ENCODE measurements around the gene RAC2.
"Not testable (repeated sequence)": the region's sequence is repeated elsewhere in the genome, so short reads cannot be mapped to it uniquely, and the experiment has no call there.

RAC2 gene

DNA sequence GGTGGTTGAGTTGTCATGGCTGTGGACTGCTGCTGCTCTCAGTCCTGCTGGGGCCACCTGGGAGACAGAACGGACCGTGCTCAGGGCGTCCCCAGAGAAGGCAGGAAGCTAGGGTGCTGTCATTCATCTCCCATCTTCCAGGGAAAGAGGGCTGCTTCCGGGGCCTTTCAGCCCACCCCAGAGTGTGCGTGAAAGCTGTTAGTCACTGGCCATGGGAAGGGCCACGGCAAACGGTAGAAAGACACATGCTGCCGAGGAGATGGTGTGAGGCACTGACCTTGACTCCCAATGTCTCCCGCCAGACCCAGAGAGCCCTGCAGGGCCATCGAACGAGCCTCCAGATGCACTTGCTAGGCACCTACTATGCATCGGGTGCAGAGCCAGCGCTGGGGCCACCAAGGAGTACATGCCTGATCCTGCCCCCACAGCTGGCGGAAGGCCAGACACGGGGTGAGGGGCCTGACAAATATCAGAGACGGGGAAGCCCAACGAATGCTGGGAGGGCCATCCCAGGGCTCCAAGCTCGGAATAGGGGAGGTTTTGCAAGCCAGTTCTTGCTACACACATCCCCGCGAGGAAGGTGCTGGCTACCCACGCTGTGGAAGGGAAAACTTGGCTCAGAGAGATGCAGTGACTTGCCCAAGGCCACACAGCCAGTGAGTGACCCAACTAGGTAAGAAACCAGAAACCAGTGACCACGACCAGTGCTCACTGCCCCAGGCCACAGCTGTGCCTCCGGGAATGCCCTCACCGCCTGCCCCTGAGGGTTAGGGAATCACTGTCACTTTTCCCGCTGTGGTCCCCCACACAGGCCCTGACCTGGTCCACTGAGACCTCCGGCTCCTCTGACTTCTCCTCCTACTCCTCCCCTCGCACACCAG lies 10.1 kb downstream of the RAC2 start:
- no peak for DNase-seq (ENCODE audit: low read depth)

DNA sequence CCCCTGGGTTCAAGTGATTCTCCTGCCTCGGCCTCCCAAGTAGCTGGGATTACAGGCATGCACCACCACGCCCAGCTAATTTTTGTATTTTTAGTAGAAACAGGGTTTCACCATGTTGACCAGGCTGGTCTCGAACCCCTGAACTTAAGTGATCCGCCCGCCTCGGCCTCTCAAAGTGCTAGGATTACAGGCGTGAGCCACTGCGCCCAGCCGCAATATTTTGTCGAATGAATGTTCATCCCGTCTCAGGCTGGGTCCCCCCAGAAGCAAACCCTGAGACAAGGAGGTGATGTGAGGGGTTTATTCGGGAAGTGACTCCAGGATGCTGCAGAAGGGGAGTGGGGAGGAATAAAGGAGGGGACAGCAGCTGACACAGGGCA lies 10.7 kb downstream of the RAC2 start:
- DNase-seq (ENCODE audit: low read depth), result not testable (repeated sequence)

DNA sequence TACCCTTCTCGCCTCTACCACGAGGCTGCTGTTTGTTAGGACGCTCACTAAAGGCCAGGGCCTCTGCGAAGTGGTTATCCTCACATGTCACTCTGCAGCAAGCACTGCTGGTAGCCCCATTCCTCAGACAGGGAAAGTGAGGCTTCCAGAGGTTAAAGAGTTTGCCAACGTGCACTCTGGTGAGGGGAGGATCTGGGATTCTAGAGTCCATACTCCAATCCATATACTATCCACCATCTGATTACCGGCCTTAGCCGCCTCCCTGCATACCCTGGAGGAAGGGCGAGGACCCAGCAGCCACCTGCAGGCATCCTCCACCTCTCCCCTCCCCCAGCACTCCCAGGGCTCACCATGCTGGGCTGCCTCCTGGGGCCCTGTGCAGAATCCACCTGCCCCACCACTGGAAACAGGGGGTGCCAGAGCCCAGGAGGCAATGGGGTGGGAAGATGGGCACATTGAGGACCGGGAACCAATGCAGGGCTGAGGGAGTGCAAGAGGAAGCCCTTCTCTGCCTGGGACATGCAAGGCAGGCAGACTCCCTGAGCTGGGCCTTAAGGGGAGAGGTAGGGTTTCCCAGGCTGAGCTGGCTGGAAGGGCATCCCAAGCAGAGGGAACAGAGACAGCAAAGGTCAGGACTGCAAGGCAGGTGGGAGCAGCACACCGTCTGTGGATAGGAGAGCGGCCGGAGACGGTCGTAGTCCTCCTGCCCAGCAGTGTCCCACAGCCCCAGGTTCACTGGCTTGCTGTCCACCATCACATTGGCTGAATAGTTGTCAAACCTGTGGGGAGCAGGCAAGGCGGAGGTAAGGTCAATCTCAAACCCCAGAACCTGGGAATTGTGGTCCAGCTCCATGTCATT lies 11.7 kb downstream of the RAC2 start:
- no peak for DNase-seq (ENCODE audit: low read depth)

DNA sequence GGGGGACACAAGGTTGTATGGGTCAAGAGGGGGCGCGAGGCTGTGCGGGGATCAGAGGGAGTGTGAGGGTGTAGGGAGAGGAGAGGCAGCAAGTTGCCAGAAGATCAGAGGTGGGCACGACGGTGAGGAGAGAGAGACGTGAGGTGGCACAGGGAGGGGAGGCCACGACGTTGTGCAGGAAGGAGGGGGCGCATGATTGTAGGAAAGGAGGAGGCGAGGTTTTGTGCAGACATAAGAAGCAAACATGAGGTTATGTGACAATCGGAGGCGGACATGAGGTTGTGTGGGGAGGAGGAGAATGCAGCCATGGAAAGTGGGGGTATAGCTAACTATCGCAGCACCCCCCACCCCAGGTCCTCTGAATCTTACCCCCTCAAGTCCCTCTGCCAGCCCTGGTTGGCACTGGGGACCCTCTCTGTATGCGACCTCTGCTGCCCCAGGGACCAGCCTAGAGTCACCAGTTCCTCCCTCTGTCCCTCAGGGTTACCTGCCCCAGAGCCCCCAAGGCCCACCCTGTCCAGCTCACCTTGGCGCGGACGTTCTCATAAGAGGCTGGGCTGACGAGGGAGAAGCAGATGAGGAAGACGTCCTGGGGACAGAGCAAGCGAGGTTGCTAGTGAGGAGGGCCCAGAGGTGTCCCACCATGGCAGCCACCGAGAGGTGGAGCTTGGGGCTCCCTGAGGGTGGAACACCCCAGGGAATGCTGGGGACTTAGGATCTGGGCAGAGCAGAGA lies 12.5 kb downstream of the RAC2 start:
- DNase-seq (ENCODE audit: low read depth), result no peak

DNA sequence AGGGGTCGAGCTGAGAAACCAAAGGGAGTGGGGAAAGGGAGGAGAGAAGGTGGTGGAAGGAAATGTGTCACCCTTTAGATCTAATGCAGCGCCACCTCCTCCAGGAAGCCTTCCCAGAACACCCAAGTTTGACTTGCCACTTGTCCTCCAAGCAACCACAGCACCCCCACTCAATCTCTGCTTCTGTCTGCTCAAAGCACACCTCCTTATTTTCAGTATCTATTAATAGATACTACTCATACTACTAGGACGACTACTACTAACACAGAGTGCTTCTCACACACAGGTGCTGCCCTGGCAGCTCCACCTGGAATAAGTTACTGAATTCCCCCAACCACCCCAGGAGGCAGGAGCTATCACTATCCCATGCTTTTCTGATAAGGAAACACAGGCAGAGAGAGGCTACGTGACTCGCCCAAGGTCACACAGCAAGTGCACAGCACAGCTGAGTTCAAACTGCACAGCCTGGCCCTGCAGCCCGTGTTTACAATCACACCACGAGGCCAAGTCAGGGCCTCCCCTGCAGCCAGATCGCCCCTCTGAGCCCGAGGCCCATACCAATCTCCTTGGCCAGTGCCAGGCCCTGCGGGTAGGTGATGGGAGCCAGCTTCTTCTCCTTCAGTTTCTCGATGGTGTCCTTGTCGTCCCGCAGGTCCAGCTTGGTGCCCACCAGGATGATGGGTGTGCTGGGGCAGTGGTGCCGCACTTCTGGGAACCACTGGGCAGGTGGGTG lies 13.2 kb downstream of the RAC2 start:
- DNase-seq (ENCODE audit: low read depth), result peak; percentile 58

DNA sequence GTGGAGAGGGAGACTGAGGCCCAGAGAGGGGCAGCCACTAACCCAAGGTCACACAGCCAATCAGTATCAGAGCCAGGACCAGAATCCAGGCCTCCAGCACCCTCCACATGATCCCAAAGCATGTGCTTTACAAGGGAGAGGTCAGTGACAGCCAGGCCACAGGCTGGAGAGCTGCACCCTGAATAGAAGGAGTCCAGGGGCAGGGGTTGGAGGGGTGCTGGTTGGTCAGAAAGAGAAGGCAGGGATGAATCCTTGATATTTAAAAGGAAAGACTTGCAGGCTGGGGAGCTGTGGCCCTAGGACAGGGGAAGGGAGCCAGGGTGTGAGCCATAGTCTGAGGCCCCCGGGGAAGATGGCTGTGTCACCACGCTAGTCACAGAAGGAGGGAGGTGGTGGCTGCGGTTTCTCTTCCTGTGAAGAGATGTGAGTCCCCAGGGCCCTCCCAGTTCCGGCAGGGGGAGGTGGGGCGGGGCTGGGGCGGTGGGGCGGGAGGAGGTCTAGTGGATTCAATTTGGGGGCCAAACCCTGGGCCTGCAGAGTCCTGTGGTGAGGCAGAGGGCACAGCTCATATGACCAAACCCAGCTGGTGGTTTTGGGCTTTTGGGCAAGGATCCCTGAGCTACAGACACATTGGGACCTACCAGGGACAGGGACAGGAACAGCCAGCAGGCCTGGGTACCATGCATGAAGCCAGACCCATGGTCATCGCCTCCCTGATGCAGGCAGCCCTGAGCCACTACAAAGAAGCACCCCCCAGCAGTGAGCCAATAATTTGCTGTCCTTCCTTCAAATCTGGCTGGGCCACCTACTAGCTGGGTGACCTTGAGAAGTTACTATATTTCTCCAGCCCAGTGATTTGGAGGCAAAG lies 14.0 kb downstream of the RAC2 start:
- DNase-seq (ENCODE audit: low read depth), result peak; percentile 80

DNA sequence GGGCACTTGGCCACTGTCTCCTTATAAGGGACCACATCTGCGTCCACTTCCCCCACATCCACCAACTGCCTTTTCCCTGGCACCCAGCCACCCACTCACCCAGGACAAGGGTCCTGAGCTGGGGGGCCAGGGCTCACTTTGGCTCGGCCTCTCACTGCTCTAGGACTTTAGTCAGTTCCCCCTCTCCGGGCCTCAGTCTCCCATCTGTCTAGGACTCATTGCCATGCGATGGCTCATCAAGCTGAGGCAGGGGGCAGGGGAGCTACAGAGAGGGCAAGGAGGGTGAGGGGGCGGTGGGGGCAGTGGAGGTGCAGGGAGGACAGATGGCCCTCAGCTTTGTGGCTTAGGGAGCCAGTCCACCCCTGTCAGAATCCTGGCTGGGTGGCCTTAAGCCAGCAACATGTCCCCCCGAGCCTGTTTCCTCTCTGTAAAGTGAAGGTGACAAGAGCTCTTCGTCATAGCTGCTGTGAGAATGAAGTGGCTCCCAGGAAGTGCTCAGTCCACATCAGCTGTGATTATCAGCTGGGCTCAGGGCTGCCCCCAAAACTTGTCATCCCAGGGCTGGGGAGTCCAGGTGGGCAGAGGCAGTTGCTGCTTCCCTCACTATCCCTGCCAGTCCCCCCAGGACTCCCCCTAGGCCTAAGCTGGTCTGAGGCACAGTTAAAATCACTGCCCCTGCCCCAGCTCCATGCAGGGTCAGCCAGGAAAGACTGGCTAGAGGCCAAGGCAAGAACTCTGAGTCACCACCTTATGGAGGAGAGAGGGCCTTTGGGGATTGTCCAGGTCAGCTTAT lies 14.9 kb downstream of the RAC2 start:
- no peak for DNase-seq (ENCODE audit: low read depth)

DNA sequence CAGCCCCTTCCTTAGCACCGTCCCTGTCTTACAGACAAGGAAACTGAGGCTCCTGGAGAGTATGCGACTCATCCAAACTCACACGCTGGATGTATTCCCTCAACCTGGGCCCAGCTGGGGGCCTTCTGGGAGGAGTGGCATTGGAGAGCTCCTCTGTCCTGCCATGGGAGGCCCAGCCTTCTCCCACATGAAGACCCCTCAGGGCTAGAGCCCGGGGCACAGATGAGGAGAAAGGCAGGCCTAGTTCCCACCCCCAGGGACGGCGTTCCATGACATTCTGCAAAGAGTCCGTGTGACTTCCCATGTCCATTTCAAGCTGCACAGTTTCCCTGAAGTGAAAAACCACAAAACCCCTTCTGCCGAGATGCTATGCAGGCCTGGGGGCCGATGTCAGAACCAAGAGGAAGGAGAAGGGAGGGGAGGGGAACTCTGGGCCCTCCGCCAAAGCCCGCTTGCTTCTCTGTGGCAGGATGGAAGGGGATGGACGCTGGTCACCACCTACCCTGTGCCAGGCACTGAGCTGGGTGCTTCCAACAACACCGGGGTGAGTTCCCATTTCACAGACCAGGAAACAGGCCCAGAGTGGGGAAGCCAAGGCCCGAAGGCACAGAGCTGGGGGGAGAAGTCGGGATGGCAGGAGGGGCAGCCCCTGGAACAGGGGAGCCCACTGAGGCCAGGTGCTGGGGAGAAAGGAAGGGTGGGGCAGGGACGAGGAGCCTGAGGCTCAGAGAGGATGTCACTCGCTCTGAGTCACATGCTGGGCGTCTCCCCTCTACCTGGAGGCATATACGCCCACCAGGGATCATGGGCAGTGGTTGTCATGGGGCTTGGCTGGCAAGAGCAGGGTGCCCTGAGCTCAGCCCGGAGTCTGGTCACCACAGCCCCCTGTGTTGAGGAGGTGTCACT lies 15.7 kb downstream of the RAC2 start:
- no peak for DNase-seq (ENCODE audit: low read depth)

DNA sequence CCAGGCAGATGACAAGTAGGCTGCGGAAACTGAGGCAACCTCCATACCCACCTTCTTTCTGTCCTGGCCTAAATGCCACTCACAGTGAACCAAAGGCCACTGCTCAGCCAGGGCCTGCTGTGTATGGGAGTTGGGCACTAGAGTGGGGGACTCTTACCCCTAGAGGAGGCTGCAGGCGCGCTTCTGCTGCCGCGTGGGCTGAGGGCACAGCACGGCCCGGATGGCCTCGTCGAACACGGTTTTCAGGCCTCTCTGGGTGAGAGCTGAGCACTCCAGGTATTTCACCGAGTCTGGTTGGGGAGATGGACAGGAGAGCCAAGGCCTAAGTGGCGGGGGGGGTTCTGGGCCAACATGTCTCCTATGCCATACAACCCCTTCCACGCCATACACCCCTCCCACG lies 17.6 kb downstream of the RAC2 start:
- DNase-seq (ENCODE audit: low read depth), result no peak

DNA sequence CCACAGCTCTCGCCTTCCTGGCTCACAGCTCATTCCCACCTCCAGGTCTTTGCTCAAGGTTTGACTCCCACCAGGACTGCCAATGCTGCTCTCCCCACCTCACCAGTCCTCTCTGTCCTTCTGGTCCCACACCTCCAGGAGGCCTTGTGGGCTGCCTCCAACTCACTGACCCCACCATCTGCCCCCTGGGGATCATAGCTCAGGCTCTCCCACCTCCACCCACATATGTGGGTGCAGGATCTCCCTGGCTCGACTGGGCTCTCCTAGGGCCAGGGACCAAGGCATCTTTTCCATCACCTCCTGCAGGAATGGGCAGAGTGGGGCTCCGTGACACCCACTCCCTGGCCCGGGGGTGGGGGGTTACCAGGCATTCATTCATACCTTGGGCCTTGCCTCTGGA lies 18.0 kb downstream of the RAC2 start:
- DNase-seq (ENCODE audit: low read depth), result no peak

DNA sequence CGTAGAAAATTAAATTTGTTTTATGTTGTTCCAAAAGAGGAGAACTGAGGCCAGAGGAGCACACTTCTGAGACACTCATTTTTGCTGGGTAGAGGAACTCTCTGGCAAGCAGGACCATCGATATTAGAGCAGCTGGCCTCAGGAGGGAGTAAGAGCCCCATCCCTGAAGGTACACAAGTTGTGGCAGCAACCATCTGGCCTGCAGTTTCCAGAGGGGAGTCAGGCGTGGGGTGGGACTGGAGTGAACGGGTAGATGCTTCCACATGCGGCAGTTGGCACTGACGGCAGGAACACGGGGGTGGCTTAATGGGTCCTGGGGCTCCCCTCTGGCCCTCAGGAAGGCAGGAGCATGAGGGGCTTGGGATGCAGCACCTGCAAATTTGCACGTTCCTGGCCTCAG lies 18.6 kb downstream of the RAC2 start:
- DNase-seq (ENCODE audit: low read depth), result no peak

DNA sequence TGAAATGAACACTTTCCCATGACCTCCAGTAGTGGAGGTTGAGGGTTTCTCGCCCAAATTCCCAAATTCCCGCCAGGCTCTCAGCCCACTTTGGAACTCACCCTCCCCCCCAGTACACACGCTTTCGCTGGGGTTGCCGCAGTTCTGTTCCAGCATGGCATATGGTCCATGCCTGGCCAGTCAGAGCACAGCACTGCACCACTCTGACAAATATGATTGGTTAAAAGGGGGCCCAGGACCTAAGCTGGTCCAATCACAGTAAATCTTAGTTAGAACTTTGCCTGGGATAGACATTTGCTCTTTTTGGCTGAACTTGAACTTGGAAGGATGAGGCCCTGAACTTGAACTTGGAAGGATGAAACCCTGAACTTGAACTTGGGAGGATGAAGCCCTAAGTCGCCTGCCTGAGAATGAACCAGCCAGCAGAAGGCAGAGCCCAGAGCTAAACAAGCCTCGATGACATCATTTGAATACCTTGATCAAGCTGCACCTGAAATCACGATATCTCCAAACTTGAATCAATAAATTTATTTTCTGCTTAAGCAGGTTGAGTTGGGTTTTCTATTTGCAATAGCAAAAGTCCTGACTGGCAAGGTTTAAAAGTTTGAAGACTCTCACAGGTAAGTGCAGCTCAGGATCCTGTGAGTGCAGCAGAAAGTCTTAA lies 19.2 kb downstream of the RAC2 start:
- DNase-seq (ENCODE audit: low read depth), result no peak

DNA sequence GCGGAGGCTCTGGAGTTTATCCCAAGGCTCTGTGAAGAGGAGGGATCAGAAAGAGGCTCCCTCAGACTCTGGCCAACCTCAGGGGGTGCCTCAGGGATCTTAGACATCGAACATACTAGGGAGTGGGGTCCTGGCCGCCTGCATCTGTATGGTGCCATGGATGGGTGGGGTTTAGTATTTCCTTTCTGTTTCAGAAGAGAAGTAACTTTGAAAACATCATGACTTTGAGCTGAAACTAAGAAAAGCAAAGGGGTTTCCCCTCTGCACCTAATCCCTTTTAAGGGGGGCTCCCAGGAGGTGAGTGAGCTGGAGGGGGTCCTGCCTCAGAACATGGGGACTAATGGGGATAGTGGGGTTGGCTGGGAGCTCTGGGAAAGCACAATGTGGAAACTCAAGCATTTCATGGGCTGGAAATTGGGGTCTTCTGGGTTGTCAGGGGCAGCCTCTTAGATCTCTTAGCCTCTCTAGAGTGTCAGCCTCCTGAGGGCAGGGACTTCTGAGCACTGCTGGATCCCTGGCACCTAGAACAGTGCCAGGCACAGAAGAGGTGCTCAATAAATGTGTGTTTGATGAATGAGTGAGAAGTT lies 20.0 kb downstream of the RAC2 start:
- no peak for DNase-seq (ENCODE audit: low read depth)

DNA sequence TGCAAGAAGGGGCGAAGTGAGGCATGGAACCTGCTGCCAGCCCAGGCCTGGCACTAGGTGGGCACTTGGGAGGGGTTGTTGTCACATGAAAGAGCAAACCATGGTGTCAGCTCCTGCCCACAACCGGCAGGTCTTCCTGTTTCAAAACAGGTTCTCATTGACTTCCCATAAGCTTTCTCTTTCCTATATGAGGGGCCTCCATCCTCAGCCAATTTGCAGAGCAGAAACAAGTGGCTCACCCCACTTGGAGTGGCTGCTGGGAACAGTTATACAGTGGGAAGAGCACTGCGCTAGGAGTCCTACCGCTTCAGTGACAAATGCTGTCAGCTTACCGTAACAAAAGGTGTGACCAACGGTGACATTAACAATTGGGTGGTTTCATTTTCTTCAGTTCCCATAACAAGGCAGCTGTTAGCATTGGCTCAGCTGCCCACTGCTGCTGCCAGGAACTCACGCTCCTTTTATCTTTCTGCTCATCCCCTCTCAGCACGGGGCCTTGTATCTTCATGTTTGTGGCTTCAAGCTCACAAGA lies 21.6 kb downstream of the RAC2 start:
- no peak for DNase-seq (ENCODE audit: low read depth)

DNA sequence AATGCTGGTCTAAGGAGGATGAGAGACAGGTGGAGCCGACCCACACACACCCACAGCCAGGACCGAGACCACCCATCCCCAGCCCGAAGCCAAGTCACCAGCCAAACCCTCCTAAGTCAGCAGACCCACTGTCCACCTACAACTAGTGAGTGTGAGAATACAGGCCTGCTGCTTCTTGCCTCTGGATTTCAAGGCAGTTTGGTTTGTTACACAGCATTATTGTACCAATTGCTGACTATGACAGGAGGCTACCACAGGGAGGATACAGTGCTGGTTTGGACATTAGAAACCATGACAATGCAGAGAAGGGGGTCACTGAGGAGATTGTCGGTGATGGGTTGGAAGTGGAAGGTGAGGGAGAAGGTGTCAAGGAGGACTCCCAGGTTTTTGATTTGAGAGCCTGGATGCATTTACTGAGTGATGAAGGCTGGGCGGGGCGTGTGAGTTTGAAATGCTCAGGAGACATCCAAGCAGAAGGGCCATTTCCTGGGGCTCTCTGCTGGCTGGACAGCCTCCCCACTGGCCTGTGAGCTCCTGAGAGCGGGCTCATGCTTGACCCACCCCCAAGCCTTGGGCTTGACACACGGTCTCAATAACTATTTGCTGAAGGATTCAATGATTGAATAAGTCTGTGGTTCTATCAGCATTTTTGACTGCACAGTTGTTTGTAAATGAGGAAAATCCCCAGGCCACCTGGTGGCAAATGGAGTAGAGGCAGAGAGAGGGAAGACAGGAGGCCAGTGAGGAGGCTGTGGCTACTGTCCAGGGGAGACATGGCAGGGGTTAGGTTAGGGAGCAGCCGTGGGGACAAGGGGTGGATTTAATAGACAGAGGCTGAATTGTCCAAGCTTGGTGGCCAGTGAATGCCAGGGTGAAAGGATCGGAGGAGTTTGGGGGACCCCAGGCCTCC lies 22.4 kb downstream of the RAC2 start:
- no peak for DNase-seq (ENCODE audit: low read depth)

DNA sequence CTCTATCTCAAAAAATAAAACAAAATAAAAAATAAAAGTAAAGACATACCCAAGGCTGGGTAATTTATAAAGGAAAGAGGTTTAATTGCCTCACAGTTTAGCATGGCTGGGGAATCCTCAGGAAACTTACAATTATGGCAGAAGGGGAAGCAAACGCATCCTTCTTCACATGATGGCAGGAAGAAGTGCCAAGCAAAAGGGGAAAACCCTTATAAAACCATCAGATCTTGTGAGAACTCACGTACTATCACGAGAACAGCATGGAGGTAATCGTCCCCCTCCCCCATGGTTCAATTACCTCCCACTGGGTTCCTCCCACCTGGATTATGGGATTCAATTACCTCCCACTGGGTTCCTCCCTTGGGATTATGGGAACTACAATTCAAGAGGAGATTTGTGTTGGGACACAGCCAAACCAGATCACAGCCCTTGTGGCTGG lies 23.5 kb downstream of the RAC2 start:
- no peak for DNase-seq (ENCODE audit: low read depth)

DNA sequence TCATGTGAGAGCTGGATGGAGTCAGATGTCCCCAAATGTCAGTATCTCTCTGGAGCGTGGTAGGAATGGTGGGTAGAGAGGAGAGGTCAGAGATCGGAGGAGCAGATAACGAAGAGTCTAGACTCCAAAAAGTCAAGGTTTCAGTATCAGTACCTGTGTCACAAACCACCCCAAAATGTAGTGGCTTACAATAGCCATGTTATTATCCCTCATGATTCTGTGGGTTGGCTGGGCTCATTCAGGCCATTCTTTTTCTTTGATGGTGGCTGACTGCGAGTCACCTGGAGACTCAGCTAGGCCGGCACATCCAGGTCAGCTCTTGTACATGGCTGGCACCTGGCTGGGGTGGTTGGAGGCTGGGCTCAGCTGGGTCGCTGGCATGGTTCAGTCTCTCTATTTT lies 24.5 kb downstream of the RAC2 start:
- no peak for DNase-seq (ENCODE audit: low read depth)

Measured in stimulated activated CD8-positive, alpha-beta memory T cell treated with anti-CD3 and anti-CD28 coated beads, Interleukin-7, amount 100 ng/mL, for 24 hours (primary cell).